HG02623 (cell line): ENCODE results near the gene DHFR.
"Not testable (repeated sequence)": the region's sequence is repeated elsewhere in the genome, so short reads cannot be mapped to it uniquely, and the experiment has no call there.

ENCODE experiments used
- ATAC-seq: cut with Tn5 transposase; IDR thresholded peaks from one replicate; pipeline ENCODE4 v1.9.1; 2021; ENCODE audit warnings: moderate library complexity; ENCODE audit not compliant: unreplicated experiment

Gene DHFR

GRCh38 chr5:80600943-80601693 is 53.7 kb downstream of the DHFR start:
- ATAC-seq = no peak

- ATAC-seq = no peak
Measured at GRCh38 chr5:80597500-80597899, 57.3 kb downstream of the DHFR start.

GRCh38 chr5:80594810-80595209 is 60.0 kb downstream of the DHFR start:
- no peak for ATAC-seq

GRCh38 chr5:80592761-80593160 is 62.0 kb downstream of the DHFR start:
- ATAC-seq = no peak

- no peak for ATAC-seq
Measured at GRCh38 chr5:80592105-80592504, 62.7 kb downstream of the DHFR start.

- ATAC-seq = no peak
Measured at GRCh38 chr5:80591352-80591751, 63.4 kb downstream of the DHFR start.

- no peak for ATAC-seq
Measured at GRCh38 chr5:80590766-80591165, 64.0 kb downstream of the DHFR start.

- no peak for ATAC-seq
Measured at GRCh38 chr5:80588858-80589540, 65.8 kb downstream of the DHFR start.

- ATAC-seq = no peak
Measured at GRCh38 chr5:80584770-80585169, 70.0 kb downstream of the DHFR start.

GRCh38 chr5:80580291-80580690 is 74.5 kb downstream of the DHFR start:
- not testable (repeated sequence) for ATAC-seq

GRCh38 chr5:80579050-80579449 is 75.7 kb downstream of the DHFR start:
- ATAC-seq = no peak

GRCh38 chr5:80577707-80578106 is 77.1 kb downstream of the DHFR start:
- no peak for ATAC-seq

- ATAC-seq = no peak
Measured at GRCh38 chr5:80576383-80576782, 78.4 kb downstream of the DHFR start.
